Activated CD8-positive, alpha-beta memory T cell treated with anti-CD3 and anti-CD28 coated beads, Interleukin-2, amount 10 ng/mL, durations not matched to agents 7 days and 5 days (primary cell): ENCODE data around the gene LPGAT1. TPM values are rescaled to one million over a fixed set of nuclear protein-coding genes. Genes with fewer than 3 reads are reported as not detected.
"Not testable (repeated sequence)": the region's sequence is repeated elsewhere in the genome, so short reads cannot be mapped to it uniquely, and the experiment has no call there.

Experiments
- ATAC-seq: fragments of 150-1000 bp; cut with Tn5 transposase; one replicate; pipeline ENCODE4 v1.10.0; 2021; ENCODE audit warnings: moderate library complexity
- CTCF ChIA-PET: fragments of 350-600 bp; sonication (Branson Sonifier 250); formaldehyde crosslinking; loops from one replicate; lab custom pipeline; 2021; ENCODE audit warnings: antibody characterized with exemption; lab: Charles Lee
- DNase-seq: peaks from one replicate; pipeline ENCODE4 v3.0.0-alpha.2; 2020
- H3K27ac Mint-ChIP-seq: one replicate; pipeline ENCODE4 v1.8.0; 2021; ENCODE audit warnings: mild to moderate bottlenecking, mixed read lengths
- H3K27me3 Mint-ChIP-seq: one replicate; pipeline ENCODE4 v1.8.0; 2021; ENCODE audit warnings: mixed read lengths
- H3K36me3 Mint-ChIP-seq: one replicate; pipeline ENCODE4 v1.8.0; 2021; ENCODE audit warnings: mild to moderate bottlenecking, mixed read lengths
- H3K4me1 Mint-ChIP-seq: one replicate; pipeline ENCODE4 v1.8.0; 2021; ENCODE audit warnings: mixed read lengths
- H3K4me3 Mint-ChIP-seq: one replicate; pipeline ENCODE4 v1.8.0; 2021; ENCODE audit warnings: mild to moderate bottlenecking, moderate library complexity, mixed read lengths
- H3K9me3 Mint-ChIP-seq: one replicate; pipeline ENCODE4 v1.8.0; 2022; ENCODE audit warnings: low read depth, mixed read lengths
- total RNA-seq, 2 experiments: library from RNA; stranded (reverse); gene quantifications; one replicate each; pipeline ENCODE4 v1.2.3, GENCODE V29; 2021

Gene LPGAT1
- 10 to 100 TPM; 23.8 to 42.7 TPM for total RNA-seq

GRCh38 chr1:211830328-211831142 lies at the start of gene LPGAT1:
Gene LPGAT1 (minus strand): TSS chr1:211830763. CDS start chr1:211829296, 1,467 bp downstream.
- peak; percentile 77 for DNase-seq
- H3K9me3 Mint-ChIP-seq = no peaks in the 10 kb centered on the region
- ATAC-seq = peak; percentile 81
- no peaks in the 10 kb centered on the region for H3K27me3 Mint-ChIP-seq
- H3K27ac Mint-ChIP-seq = peak within 1 kb of the TSS; percentile 87
- CTCF ChIA-PET = interaction anchor here (1.5 to 4.1 kb wide), 2 partner anchors 132 kb away, joined by 4 to 21 read pairs; no protein-coding TSS in a partner anchor
- H3K4me3 Mint-ChIP-seq = peak within 1 kb of the TSS; percentile 86
- H3K4me1 Mint-ChIP-seq = peaks cover 57% of the 10 kb centered on the region
- H3K36me3 Mint-ChIP-seq = peaks cover 11% of the 10 kb centered on the region

- DNase-seq = no peak
- H3K9me3 Mint-ChIP-seq = no peaks in the 10 kb centered on the region
- no peaks in the 10 kb centered on the region for H3K4me1 Mint-ChIP-seq
- no peak overlapping the region for H3K27ac Mint-ChIP-seq
- H3K36me3 Mint-ChIP-seq = no peaks in the 10 kb centered on the region
- CTCF ChIA-PET = no interaction called here
- H3K27me3 Mint-ChIP-seq = peaks cover 4% of the 10 kb centered on the region
- no peak for ATAC-seq
- H3K4me3 Mint-ChIP-seq = no peak overlapping the region
These were observed 48.9 kb upstream of the LPGAT1 start for GRCh38 chr1:211879475-211879874.

- CTCF ChIA-PET = interaction anchor here (0.6 to 1.2 kb wide), 2 partner anchors 52 to 179 kb away, joined by 3 read pairs; no protein-coding TSS in a partner anchor
- no peaks in the 10 kb centered on the region for H3K9me3 Mint-ChIP-seq
- ATAC-seq (no peak), DNase-seq (no peak)
- H3K4me1 Mint-ChIP-seq = no peaks in the 10 kb centered on the region
- H3K36me3 Mint-ChIP-seq = no peaks in the 10 kb centered on the region
- peaks cover 4% of the 10 kb centered on the region for H3K27me3 Mint-ChIP-seq
- H3K4me3 Mint-ChIP-seq = no peak overlapping the region
- no peak overlapping the region for H3K27ac Mint-ChIP-seq
These were observed 46.5 kb upstream of the LPGAT1 start for GRCh38 chr1:211876851-211877590.

- Mint-ChIP-seq H3K36me3 (no peaks in the 10 kb centered on the region), H3K27ac (no peak overlapping the region), H3K27me3 (peaks cover 4% of the 10 kb centered on the region), H3K4me3 (no peak overlapping the region), H3K4me1 (no peaks in the 10 kb centered on the region), H3K9me3 (no peaks in the 10 kb centered on the region)
- ATAC-seq = no peak
- DNase-seq = no peak
- CTCF ChIA-PET = no interaction called here
These were observed 45.0 kb upstream of the LPGAT1 start for GRCh38 chr1:211875541-211875940.

- Mint-ChIP-seq H3K9me3 (no peaks in the 10 kb centered on the region), H3K27me3 (peaks cover 4% of the 10 kb centered on the region), H3K4me3 (no peak overlapping the region), H3K4me1 (no peaks in the 10 kb centered on the region), H3K36me3 (no peaks in the 10 kb centered on the region), H3K27ac (no peak overlapping the region)
- DNase-seq (no peak), ATAC-seq (no peak)
- CTCF ChIA-PET = no interaction called here
These were observed 44.2 kb upstream of the LPGAT1 start for GRCh38 chr1:211874521-211875347.

- not testable (repeated sequence) for H3K4me3 Mint-ChIP-seq, H3K36me3 Mint-ChIP-seq, DNase-seq, ATAC-seq, H3K27me3 Mint-ChIP-seq, H3K27ac Mint-ChIP-seq, H3K9me3 Mint-ChIP-seq, H3K4me1 Mint-ChIP-seq
- CTCF ChIA-PET = interaction anchor here (1.0 kb wide), 1 partner anchor 26 kb away, joined by 5 read pairs; no protein-coding TSS in a partner anchor
These were observed 43.2 kb upstream of the LPGAT1 start for GRCh38 chr1:211873731-211874130.

GRCh38 chr1:211870156-211870555 lies 39.6 kb upstream of the LPGAT1 start:
- H3K4me3 Mint-ChIP-seq = no peak overlapping the region

GRCh38 chr1:211865180-211865579 lies 34.6 kb upstream of the LPGAT1 start:
- CTCF ChIA-PET = no interaction called here
- Mint-ChIP-seq H3K4me1 (peaks cover 5% of the 10 kb centered on the region), H3K36me3 (peaks cover 2% of the 10 kb centered on the region)

More at GRCh38 chr1:211870156-211870555, 39.6 kb upstream of the LPGAT1 start:
- no peak for ATAC-seq
- H3K4me1 Mint-ChIP-seq = no peaks in the 10 kb centered on the region
- peaks cover 4% of the 10 kb centered on the region for H3K9me3 Mint-ChIP-seq
- CTCF ChIA-PET = no interaction called here
- no peak for DNase-seq
- no peak overlapping the region for H3K27ac Mint-ChIP-seq
- H3K27me3 Mint-ChIP-seq = peaks cover 13% of the 10 kb centered on the region
- H3K36me3 Mint-ChIP-seq = peaks cover 2% of the 10 kb centered on the region

GRCh38 chr1:211859405-211859804 lies 28.8 kb upstream of the LPGAT1 start:
- no peak for ATAC-seq
- Mint-ChIP-seq H3K27ac (no peak overlapping the region), H3K36me3 (no peaks in the 10 kb centered on the region), H3K4me1 (peaks cover 5% of the 10 kb centered on the region), H3K27me3 (peaks cover 7% of the 10 kb centered on the region), H3K9me3 (peaks cover 8% of the 10 kb centered on the region), H3K4me3 (no peak overlapping the region)
- CTCF ChIA-PET = no interaction called here
- no peak for DNase-seq

More at GRCh38 chr1:211865180-211865579, 34.6 kb upstream of the LPGAT1 start:
- Mint-ChIP-seq H3K27me3 (peaks cover 20% of the 10 kb centered on the region), H3K27ac (no peak overlapping the region), H3K9me3 (peaks cover 4% of the 10 kb centered on the region), H3K4me3 (no peak overlapping the region)
- DNase-seq (no peak), ATAC-seq (no peak)

GRCh38 chr1:211851174-211851573 lies 20.6 kb upstream of the LPGAT1 start:
- peaks cover 5% of the 10 kb centered on the region for H3K9me3 Mint-ChIP-seq
- no peaks in the 10 kb centered on the region for H3K4me1 Mint-ChIP-seq
- H3K27me3 Mint-ChIP-seq = peaks cover 12% of the 10 kb centered on the region
- no peak overlapping the region for H3K27ac Mint-ChIP-seq
- CTCF ChIA-PET = interaction anchor here (1.7 kb wide), 1 partner anchor 9 kb away, joined by 6 read pairs; no protein-coding TSS in a partner anchor
- ATAC-seq = no peak
- DNase-seq = no peak
- H3K36me3 Mint-ChIP-seq = no peaks in the 10 kb centered on the region
- no peak overlapping the region for H3K4me3 Mint-ChIP-seq

GRCh38 chr1:211843507-211844298 lies 13.1 kb upstream of the LPGAT1 start:
- Mint-ChIP-seq H3K36me3 (peaks cover 12% of the 10 kb centered on the region), H3K27me3 (peaks cover 3% of the 10 kb centered on the region), H3K4me1 (peaks cover 29% of the 10 kb centered on the region), H3K9me3 (peaks cover 8% of the 10 kb centered on the region), H3K27ac (no peak overlapping the region), H3K4me3 (peak overlapping the region; percentile 15)
- ATAC-seq = no peak
- CTCF ChIA-PET = interaction anchor here (1.5 to 2.5 kb wide), 2 partner anchors 7 to 14 kb away, joined by 4 to 6 read pairs; no protein-coding TSS in a partner anchor
- DNase-seq = no peak

- Mint-ChIP-seq H3K36me3 (peaks cover 12% of the 10 kb centered on the region), H3K9me3 (peaks cover 6% of the 10 kb centered on the region), H3K4me3 (peak overlapping the region; percentile 15), H3K27me3 (peaks cover 3% of the 10 kb centered on the region), H3K27ac (peak overlapping the region; percentile 79), H3K4me1 (peaks cover 33% of the 10 kb centered on the region)
- ATAC-seq (peak; percentile 47), DNase-seq (no peak)
- CTCF ChIA-PET = interaction anchor here (0.8 to 2.5 kb wide), 8 partner anchors 8 to 192 kb away, joined by 3 to 6 read pairs (median 4); partner anchors contain the start of genes DTL and INTS7
These were observed 12.5 kb upstream of the LPGAT1 start for GRCh38 chr1:211843018-211843417.
